Measurements from ENCODE around the gene CACNA1D.
A peak's percentile ranks its signal among the peaks of the same experiment; 100 is the strongest.
"Not testable (repeated sequence)": the region's sequence is repeated elsewhere in the genome, so short reads cannot be mapped to it uniquely, and the experiment has no call there.

Gene CACNA1D

DNA sequence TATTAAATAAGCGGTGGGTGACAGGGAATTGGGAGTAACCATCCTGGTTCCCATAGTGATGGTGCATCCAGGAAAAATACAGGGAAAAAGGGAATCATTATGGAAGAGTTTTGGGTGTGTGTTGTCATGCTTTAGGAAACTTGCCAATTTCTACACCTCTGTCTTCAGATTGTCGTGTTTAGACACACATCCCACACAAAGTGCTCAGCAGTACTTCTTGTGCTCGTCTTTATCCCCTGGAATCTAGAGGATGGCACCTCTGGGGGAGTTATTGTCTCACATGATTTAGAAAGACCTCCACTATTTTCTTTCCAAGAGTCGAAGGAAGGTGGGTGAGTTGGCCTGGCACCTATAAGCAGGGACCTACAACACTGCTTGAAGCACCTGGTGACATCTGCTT is 35.8 kb downstream of the CACNA1D start:
- no peak for FAIRE-seq

DNA sequence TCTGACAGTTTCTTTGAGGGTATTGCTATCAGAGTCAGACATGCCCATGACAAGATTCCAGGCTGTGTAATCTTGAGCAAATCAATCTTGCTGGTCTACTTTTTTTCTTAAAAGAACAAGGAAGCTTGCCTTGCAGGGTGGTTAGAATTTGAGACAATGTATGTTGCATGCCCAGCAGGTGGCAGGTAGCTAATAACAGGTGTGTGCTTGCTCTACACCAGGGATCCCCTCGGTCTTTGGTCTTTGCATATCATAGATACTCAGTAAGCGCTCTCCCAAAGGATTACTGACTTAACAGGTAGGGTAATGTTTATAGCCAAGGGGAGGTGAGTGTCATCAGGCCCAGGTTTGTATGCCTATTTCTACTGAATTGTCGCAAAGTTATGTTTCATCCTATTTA is 37.3 kb downstream of the CACNA1D start:
- no peak for FAIRE-seq

GRCh38 chr3:53533472-53533871 is 39.1 kb downstream of the CACNA1D start:
- FAIRE-seq, result no peak

GRCh38 chr3:53534216-53534615 is 39.8 kb downstream of the CACNA1D start:
- no peak for FAIRE-seq

- FAIRE-seq, result no peak
These were observed 40.4 kb downstream of the CACNA1D start for GRCh38 chr3:53534676-53535400.

DNA sequence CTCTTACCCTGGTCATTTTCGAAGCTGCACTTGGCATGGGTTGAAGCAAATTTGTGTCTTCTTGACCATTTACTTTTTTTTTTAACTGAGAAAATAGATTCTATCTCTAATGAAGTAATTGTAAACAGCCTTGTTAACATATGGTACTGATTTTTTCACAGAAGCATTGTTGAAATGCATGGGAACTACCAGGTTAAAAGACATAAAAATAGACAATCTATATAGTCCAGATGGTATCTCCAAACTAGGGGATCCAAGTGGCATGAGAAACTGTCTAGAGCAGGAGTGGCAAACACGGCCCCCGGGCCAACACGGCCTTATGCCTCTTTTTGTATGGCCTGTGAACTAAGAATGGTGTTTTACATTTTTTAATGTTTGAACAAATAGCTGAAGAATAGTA is 41.9 kb downstream of the CACNA1D start:
- peak; percentile 98 for FAIRE-seq

DNA sequence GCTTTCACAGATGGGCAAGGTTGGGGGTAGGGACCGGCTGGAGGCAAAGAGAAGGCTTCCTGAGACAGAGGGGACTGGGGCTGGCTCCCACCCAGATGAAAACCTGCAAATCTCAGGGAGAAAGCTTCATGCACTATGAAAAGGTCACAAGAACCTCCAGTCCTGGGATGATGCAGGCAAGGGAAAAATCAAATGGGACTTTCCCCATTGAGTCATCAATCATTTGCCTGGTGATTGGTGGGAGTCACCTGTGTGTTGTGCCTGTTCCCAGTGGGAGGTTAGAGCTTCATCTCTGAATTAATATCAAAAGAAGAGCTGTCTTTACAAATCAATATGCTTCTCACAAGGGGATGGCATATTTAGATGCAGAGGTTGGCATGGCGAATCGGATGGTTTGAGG is 49.9 kb downstream of the CACNA1D start:
- no peak for FAIRE-seq

- FAIRE-seq, result peak; percentile 83
These were observed 51.0 kb downstream of the CACNA1D start for GRCh38 chr3:53545310-53545995.

DNA sequence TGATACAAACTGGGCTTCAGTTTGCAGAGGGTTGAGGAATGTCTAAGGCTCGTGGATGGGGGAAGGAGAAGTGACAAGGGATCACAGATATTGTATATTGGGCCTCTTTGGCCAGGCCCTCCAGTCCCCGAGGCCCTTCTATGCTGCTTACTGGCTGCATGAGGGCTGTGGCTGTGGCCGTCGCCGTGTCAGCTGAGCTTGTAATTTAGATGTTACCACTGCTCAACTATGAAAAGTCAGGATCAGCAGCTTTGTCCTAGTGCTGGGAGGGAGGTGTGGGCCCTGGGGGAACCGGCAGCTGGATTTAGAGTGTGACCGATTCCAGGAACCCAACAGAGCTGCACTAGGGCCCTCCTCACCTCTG is 51.6 kb downstream of the CACNA1D start:
- FAIRE-seq, result no peak

GRCh38 chr3:53547327-53547726 is 52.9 kb downstream of the CACNA1D start:
- FAIRE-seq, result no peak

- no peak for FAIRE-seq
These were observed 55.7 kb downstream of the CACNA1D start for GRCh38 chr3:53550005-53550620.

- no peak for FAIRE-seq
These were observed 56.9 kb downstream of the CACNA1D start for GRCh38 chr3:53551324-53551723.

GRCh38 chr3:53552730-53553129 is 58.3 kb downstream of the CACNA1D start:
- no peak for FAIRE-seq

GRCh38 chr3:53553200-53553599 is 58.8 kb downstream of the CACNA1D start:
- FAIRE-seq, result no peak

DNA sequence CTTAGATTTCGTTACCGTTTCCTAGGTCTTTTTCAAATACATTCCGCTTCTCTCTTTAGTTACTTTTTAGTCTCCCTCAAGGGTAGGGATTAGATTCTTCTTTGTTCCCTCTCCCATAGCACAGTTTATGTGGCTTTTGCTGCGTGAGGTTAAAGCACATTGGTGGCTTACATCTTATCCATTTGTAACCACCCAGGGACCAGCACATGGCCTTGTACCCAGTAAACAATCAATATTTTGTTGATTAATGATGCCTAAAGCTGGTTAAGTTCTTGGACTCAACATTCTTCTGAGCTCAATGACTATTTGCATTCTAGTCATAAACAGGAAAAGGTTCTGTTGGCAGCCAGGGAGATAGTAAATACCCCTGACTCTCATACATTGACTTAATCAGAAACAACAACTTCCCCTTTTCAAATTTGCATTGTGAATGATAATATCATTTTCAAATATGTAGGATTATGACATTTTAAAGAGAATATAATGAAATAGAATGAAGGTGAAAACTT is 60.2 kb downstream of the CACNA1D start:
- no peak for FAIRE-seq

DNA sequence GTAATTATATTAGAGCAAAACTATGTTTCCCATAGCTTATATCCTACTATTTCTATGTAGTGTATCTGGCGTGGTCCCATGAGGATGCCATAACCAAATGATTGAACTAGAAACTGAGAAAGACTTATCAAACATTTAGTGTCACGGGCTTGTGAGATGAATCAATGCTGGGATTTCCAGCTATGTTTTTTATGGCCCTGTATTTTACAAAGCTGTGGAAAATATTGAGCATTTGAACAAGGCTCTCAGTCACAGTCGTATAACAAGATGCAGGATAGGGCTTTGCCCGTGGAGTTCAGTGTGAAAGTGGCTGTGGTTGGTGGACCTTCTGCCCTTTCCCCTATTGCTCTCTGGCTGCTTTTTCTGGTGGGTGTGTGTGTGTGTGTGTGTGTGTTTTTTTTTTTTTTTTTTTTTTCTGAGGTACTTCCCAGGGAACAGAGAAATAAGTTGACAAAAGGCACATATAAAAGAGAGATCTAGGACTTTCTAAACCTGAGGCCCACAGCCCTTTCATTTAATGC is 60.7 kb downstream of the CACNA1D start:
- no peak for FAIRE-seq

DNA sequence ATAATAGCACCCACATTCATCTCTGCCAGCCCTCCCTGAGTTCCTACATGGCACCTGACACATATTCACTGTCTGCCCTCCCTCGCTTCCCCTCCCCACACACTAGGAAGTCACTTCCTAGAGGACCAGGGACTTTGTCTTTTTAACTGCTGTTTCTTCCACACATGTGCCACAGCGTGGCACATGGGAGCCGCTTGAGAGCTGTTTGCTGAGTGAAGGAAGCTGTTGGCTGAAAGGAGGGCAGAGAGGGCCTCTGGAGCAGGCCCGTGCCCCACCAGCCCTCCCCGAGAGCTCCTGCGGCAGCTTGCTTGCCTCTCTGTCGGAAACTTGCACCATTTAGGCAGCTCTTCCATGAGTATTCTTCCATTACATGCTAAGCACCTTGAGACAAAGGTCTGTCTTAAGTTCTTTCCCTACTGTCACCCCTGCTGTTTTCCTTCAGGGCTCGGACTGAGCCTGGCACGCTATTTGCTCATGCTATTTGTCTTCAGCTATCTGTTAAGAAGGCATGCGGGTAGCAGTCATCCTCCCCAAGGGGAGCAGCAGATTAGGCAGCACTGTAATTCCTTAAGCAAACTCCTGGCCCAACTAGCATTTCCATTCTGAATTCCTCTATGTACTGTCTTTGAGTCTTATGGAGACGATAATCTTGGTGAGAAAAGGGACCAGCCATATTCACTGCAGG is 72.2 kb downstream of the CACNA1D start:
- no peak for FAIRE-seq

DNA sequence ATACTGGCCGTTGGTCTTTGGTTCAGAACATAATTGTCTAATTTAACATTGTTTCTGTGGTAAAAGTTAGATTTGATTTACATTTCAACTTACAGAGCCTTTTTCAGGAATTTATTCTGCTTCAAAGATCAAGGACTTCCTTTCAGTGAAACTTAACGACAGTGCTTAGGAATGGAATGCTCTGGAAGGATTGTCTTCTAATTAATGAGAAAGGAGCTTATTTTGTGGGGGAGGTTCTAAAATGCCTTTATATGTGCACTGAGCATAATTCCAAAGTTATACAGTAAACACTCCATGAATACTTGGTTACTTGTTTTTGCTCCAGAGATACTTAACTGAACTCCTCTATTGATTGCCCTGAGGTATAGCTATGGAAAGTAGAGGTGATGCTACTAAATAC is 75.7 kb downstream of the CACNA1D start:
- peak; percentile 77 for FAIRE-seq

DNA sequence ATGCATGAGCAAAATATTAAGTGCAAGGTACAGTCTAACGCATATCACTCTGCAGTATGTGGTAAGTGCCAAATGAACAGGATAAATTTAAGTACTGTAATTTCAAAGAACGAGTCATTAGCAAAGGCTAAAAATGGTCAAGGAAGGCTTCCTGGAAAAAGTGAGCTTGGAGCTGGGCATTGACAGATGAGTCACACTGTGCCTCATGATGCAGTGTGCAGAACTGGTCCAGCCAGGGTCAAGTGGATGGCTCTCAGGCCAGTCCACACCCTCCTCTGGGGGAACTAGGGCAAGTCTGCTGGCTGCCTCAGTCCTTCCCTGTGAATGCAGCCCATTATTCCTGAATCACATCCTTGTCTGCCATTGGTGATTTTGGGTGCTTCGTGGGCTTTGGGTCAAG is 76.3 kb downstream of the CACNA1D start:
- no peak for FAIRE-seq

DNA sequence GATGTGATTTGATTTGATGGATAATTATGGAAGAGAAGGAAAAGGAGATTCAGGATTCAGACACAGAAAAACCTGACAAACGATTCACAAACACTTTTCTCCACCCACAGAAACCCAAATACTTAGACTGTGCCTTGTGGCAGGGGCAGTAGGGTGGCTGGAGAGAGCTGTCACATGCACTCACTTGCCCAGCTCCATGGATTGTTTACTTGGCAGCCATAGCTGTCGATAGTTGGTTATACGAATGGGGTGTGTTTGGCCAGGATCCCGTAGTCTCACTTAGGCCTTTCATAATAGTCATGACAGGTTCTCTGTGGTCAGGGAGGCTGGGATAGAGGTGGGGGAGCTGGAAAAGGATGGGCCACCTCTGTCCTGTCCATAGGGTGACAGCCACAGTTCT is 76.9 kb downstream of the CACNA1D start:
- FAIRE-seq, result no peak

DNA sequence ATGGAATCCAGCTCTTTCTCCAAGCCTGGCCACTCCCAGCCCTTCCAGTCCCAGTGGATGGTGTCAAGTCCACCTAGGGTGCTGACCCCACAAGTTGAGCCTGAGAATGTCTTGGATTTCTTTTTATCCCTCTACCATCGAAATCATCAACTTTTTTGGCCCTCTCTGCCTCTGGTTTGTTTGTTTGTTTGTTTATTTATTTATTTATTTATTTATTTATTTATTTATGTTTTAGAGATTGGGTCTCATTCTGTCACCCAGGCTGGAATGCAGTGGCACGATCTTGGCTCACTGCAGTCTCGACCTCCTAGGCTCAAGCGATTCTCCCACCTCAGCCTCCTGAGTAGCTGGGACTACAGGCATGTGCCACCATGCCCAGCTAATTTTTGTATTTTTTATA is 77.8 kb downstream of the CACNA1D start:
- not testable (repeated sequence) for FAIRE-seq

DNA sequence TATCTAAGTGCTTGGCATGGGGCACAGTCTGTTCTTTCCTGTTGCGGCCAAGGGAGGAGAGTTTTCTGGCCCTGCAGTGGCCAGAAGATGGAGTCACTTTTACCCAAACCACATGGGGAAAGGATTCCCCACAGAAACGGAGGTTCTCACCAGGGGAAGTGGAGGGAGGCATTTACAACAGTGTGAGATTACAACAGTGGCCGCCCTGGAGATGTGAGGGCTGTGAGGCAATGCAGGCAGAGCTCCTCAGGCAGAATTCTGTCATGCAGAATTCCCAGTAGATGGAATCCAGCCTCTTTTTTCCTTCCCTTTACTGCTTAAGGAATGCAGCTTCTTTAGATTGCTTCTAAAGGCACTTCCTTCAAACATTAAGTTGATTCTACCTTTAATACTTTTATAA is 83.1 kb downstream of the CACNA1D start:
- no peak for FAIRE-seq

DNA sequence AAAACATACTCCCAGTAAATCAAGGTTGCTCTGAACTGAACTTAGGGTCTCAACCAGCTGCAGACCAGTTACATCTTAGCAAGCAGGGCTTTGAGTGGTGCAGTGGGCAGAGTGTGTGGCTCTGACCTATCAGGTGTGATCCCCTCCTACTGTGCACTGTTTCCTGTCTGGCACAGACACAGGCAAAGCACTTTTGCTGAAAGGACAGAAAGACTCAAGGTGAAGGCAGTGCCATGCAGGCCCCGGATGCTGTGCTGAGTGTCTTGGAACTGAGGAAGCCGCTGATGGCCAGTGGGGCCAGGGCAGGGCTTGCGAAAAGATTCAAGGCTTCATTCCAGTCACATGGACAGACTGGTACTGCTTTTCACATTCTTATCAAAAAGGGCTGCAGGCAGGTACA is 85.2 kb downstream of the CACNA1D start:
- FAIRE-seq, result no peak
